NK-92 treated with Interleukin-12 subunit alpha and Interleukin-12 subunit beta, amount 100 ng/mL, for 24 hours (cell line): ENCODE results near the gene PFDN2.

Source experiments
- DNase-seq: peaks from one replicate; lab custom pipeline; 2025; lab: John Stamatoyannopoulos, UW

Gene PFDN2

GRCh38 chr1:161051219-161051618 lies 66.6 kb downstream of the PFDN2 start:
- no peak for DNase-seq
